ES-I3 (cell line): ENCODE measurements around the gene CABLES2.

Experiments
- H3K36me3 ChIP-seq: 2 replicates; pipeline ENCODE4 v1.6.1; 2013; ENCODE audit warnings: mild to moderate bottlenecking, low read length, control low read depth, moderate library complexity; ENCODE audit not compliant: insufficient read depth
- H3K4me1 ChIP-seq: 2 replicates; pipeline ENCODE4 v1.6.1; 2013; ENCODE audit warnings: mild to moderate bottlenecking, control low read depth, low read length; ENCODE audit not compliant: insufficient read depth
- H3K9ac ChIP-seq: 2 replicates; pipeline ENCODE4 v1.6.1; 2013; ENCODE audit warnings: low read depth, mild to moderate bottlenecking, low read length, moderate library complexity
- H3K9me3 ChIP-seq: 2 replicates; pipeline ENCODE4 v1.6.1; 2013; ENCODE audit warnings: mild to moderate bottlenecking, low read length, moderate library complexity; ENCODE audit not compliant: control insufficient read depth, insufficient read depth

Gene CABLES2

GRCh38 chr20:62406635-62407176 lies 379 bp downstream of the CABLES2 start:
- Histone ChIP-seq H3K9ac (peak overlapping the region; percentile 52), H3K36me3 (no peaks in the 10 kb centered on the region), H3K9me3 (no peaks in the 10 kb centered on the region), H3K4me1 (no peaks in the 10 kb centered on the region; the same call in 1 of the 2 replicates)

GRCh38 chr20:62405981-62406513 lies 1.0 kb downstream of the CABLES2 start:
- H3K36me3 ChIP-seq: no peaks in the 10 kb centered on the region
- H3K9me3 ChIP-seq: no peaks in the 10 kb centered on the region
- peak overlapping the region; percentile 52; the same call in 1 of the 2 replicates for H3K9ac ChIP-seq
- no peaks in the 10 kb centered on the region; the same call in 1 of the 2 replicates for H3K4me1 ChIP-seq

DNA sequence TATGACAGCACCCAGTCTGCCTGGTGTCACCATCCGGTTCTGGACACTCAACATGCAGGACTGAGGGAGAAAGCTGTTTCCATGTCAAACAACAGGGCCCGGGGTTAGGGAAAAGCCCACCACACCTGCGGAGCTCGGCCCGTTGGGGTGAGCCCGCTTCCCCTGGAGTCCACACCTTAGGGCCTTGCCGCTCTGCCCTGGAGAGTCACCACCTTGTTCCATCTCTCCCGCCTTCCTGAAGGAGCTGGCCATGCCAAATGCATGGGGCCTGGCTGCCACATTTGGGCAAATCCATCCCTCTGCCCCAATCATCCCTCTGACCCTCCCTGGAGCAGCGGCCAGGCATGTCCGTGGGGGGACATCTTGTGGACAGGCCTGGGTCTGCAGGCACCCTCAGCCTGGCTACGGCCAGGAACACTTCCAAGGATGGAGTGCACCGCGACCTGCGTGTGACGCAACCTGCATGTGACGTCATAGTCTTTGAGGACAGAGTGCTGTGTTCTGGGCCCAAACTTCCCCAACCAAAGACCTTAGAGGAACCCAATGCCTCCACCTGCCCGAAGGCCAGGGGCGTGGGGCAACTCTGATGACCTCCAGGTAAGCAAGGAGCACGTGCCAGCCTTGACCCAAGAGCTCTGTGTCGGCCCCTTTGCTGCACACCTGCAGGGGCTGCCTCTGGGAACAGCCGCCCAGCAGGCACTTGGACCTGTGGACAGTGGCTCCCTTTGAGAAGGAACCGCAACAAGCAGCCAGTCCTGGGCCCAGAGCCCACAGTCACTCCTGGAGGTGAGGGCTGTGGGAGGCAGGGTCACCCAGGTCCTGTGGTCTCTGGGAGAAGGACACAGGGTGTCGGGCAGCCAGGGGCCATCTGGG lies 1.7 kb downstream of the CABLES2 start:
- Histone ChIP-seq H3K36me3 (no peaks in the 10 kb centered on the region), H3K9ac (no peak overlapping the region)

DNA sequence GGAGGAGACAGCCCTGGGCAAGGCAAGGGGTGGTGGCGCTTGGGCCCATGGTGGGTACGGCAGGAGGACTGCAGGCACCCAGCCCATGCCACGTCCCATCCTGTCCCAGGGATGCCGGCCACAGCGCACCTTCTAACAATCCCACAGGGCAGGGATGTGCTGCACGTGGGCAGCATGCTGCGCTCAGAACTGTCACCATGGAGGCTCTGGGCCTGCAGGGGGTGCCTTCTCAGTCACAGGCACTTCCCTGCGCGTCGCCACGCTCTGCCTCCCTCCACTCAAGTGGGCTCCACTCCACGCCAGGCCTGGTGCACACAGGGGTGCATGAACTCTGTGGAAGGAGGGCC lies 2.4 kb downstream of the CABLES2 start:
- Histone ChIP-seq H3K36me3 (no peaks in the 10 kb centered on the region), H3K4me1 (no peaks in the 10 kb centered on the region; the same call in 1 of the 2 replicates), H3K9ac (no peak overlapping the region), H3K9me3 (no peaks in the 10 kb centered on the region)

More for the DNA sequence above, 1.7 kb downstream of the CABLES2 start:
- Histone ChIP-seq H3K4me1 (no peaks in the 10 kb centered on the region; the same call in 1 of the 2 replicates), H3K9me3 (no peaks in the 10 kb centered on the region)

DNA sequence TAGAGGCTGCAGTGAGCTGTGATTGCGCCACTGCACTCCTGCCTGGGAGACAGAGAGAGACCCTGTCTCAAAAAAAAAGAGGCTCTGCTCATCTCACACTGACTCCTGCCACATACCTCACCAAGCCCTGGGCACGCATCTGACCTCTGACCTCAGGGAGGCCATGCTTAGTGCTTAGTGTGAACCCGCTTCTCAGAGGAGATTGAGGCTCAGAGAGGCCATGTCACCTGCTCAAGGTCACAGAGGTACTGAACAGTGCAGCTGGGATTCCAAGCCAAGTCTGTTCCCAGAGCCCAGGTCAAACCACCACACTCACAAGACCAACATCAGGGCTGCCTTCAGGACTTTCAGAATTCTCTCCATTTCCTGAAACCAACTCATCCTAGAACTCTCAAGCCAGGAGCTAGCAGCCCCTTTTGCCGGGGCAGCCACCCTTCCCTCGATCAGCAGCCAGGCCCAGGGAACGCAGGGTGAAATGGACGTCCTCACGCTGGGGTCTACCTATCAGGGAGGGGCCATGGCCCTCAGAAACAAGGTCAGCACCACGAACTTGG lies 2.9 kb downstream of the CABLES2 start:
- no peaks in the 10 kb centered on the region; the same call in 1 of the 2 replicates for H3K4me1 ChIP-seq
- no peak overlapping the region for H3K9ac ChIP-seq
- no peaks in the 10 kb centered on the region for H3K9me3 ChIP-seq
- no peaks in the 10 kb centered on the region for H3K36me3 ChIP-seq

- no peaks in the 10 kb centered on the region; the same call in 1 of the 2 replicates for H3K4me1 ChIP-seq
- no peaks in the 10 kb centered on the region for H3K36me3 ChIP-seq
- H3K9ac ChIP-seq: no peak overlapping the region
- no peaks in the 10 kb centered on the region for H3K9me3 ChIP-seq
Measured at GRCh38 chr20:62403331-62403730, 3.8 kb downstream of the CABLES2 start.

DNA sequence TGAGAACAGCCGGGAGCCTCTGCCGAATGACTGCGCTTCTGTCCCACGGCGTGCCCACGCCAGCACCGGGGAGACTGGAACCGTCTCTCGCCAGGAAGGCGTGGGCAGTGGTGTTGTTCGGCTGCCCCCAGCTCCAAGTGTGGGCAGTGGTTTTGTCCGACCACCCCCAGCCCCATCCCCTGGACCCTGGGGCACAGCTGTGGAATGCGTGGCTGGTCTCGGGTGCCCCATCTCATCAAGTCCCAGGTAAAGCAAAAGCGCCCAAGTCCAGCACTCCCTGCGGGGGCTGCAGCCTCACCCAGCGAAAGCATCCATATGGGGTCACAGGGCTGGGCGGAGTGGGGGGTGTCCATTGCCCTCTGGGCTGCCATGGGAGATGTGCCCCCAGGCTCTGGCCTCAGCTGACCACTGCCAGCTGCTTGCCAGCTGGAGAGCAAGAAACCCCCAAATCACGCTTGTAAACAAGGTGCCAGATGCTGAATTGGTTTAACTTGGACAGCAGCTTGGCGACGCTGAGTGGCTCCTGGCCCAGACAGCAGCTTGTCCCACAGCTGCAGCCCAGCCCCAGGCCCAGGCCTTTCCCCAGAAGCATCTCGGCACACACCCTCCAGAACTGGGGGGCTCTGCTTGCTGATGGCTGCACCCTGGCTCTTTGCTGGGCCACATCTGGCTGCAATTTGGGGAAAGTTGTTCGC lies 4.5 kb downstream of the CABLES2 start:
- H3K36me3 ChIP-seq: no peaks in the 10 kb centered on the region
- no peaks in the 10 kb centered on the region; the same call in 1 of the 2 replicates for H3K4me1 ChIP-seq
- no peaks in the 10 kb centered on the region for H3K9me3 ChIP-seq
- no peak overlapping the region for H3K9ac ChIP-seq

GRCh38 chr20:62401331-62401779 lies 5.7 kb downstream of the CABLES2 start:
- H3K36me3 ChIP-seq: no peaks in the 10 kb centered on the region
- no peak overlapping the region for H3K9ac ChIP-seq
- no peaks in the 10 kb centered on the region for H3K9me3 ChIP-seq
- H3K4me1 ChIP-seq: no peaks in the 10 kb centered on the region

GRCh38 chr20:62400541-62400940 lies 6.5 kb downstream of the CABLES2 start:
- Histone ChIP-seq H3K36me3 (no peaks in the 10 kb centered on the region), H3K9ac (no peak overlapping the region), H3K4me1 (no peaks in the 10 kb centered on the region), H3K9me3 (no peaks in the 10 kb centered on the region)

DNA sequence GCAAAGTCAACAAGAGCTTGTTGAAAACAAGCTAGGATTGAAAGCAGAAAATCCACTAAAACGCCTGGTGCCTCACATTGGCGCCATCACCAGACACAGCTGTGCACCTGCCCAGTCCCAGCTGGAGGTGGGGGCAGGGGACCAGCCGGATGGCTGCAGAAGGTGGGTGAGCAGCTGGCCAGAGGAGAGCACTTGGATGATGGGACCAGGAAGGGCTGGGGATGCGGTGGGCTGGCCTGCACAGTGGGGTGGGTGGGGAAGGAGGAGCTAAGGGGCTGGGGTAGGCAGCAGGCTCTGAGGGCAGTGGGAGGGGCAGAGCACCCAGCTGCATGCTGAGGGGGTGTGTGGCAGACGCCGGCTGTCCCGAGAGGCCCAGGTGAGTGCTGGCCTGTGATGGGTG lies 7.1 kb downstream of the CABLES2 start:
- H3K9ac ChIP-seq: no peak overlapping the region
- no peaks in the 10 kb centered on the region for H3K36me3 ChIP-seq
- H3K4me1 ChIP-seq: no peaks in the 10 kb centered on the region
- no peaks in the 10 kb centered on the region for H3K9me3 ChIP-seq

DNA sequence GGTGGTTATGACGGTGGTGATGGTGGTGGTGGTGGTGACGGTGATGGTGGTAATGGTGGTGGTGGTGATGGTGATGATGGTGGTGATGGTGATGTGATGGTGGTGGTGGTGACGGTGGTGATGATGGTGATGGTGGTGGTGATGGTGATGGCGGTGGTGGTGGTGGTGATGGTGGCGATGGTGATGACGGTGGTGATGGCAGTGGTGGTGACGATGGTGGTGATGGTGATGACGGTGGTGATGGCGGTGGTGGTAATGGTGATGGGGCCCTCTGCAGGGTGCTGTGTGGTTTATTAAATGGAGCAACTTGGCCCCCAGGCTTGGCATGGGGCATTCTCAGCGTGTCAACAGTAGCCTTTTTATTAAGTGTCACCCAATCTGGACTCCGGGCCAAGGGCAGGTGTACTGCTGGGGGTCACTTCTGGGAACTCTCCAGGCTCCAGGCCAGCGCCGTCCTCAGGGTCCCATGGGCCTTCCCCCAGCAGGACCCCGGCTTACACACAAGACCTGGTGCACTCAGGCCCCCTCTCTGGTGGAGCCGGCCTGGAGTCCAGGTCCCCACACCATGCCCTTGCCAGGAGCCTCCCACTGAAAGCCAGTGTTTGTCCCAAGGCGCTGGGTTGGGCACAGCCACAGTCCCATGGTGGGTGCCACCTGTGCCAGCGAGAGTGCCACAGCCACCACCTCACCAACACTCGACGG lies 8.8 kb downstream of the CABLES2 start:
- Histone ChIP-seq H3K4me1 (no peaks in the 10 kb centered on the region), H3K36me3 (no peaks in the 10 kb centered on the region), H3K9ac (no peak overlapping the region), H3K9me3 (no peaks in the 10 kb centered on the region)

GRCh38 chr20:62396367-62397239 lies 10.5 kb downstream of the CABLES2 start:
- H3K4me1 ChIP-seq: no peaks in the 10 kb centered on the region
- H3K9ac ChIP-seq: no peak overlapping the region
- H3K9me3 ChIP-seq: no peaks in the 10 kb centered on the region
- no peaks in the 10 kb centered on the region for H3K36me3 ChIP-seq
